Measurements from ENCODE around the gene KIAA1958. TPM values are rescaled to one million over a fixed set of nuclear protein-coding genes. Genes with fewer than 3 reads are reported as not detected.

Gene KIAA1958
- total and polyA plus RNA-seq, 2 donors (not counting 1 experiment from before 2014, with no cell fraction given): 2.4 to 15.3 TPM

GRCh38 chr9:112700085-112700484 is 213.5 kb downstream of the KIAA1958 start:
- CTCF ChIA-PET: no interaction called here
- peaks cover 21% of the 10 kb centered on the region for H3K79me2 ChIP-seq (ENCODE audit: control insufficient read depth, insufficient read depth, low read length)

GRCh38 chr9:112703304-112703703 is 216.7 kb downstream of the KIAA1958 start:
- no peaks in the 10 kb centered on the region for H3K9me3 Mint-ChIP-seq (ENCODE audit: insufficient read depth)
- no peaks in the 10 kb centered on the region for H3K9me3 ChIP-seq (ENCODE audit: control extremely low read depth in 1 of 3, control insufficient read depth in 2 of 3, insufficient read depth in 1 of 3, low read length in 2 of 3)
- TF ChIP-seq CTCF (IDR thresholded peaks at IDR 0.05): no peak
- TF ChIP-seq EZH2 (IDR thresholded peaks at IDR 0.05; ENCODE audit: borderline replicate concordance, insufficient read depth, low read depth, low read length, poor library complexity, severe bottlenecking): no peak
- 100% methylated on average over 1 of the region's 2 CpGs for WGBS (ENCODE audit: insufficient coverage)
- H3K4me2 ChIP-seq (replicated peaks; ENCODE audit: low read depth, low read length, poor library complexity, severe bottlenecking): no peak overlapping the region
- H3K36me3 ChIP-seq (replicated peaks in 1 of 2; ENCODE audit: control extremely low read depth in 1 of 2, control insufficient read depth in 1 of 2, extremely low read depth in 1 of 2, insufficient read depth in 2 of 2, low read length in 1 of 2): peaks cover 9 to 15% of the 10 kb centered on the region in 2 experiments
- no peaks in the 10 kb centered on the region for H3K27me3 ChIP-seq (replicated peaks in 1 of 4; ENCODE audit: control extremely low read depth in 1 of 4, control insufficient read depth in 3 of 4, insufficient read depth in 4 of 4, low read length in 3 of 4)
- no peak overlapping the region for H3K27ac ChIP-seq (ENCODE audit: low read length in 2 of 2)
- H3K79me2 ChIP-seq (ENCODE audit: control insufficient read depth, insufficient read depth, low read length): peaks cover 23% of the 10 kb centered on the region
- no peaks in the 10 kb centered on the region for H3K27me3 Mint-ChIP-seq
- no peak overlapping the region for H2AFZ ChIP-seq (ENCODE audit: insufficient read depth, low read depth, low read length, poor library complexity, severe bottlenecking)
- peaks cover 10% of the 10 kb centered on the region for H3K4me1 Mint-ChIP-seq
- peaks cover 10% of the 10 kb centered on the region for H4K20me1 ChIP-seq (ENCODE audit: control insufficient read depth, insufficient read depth, low read length, poor library complexity, severe bottlenecking)
- H3K9ac ChIP-seq (ENCODE audit: low read length): no peak overlapping the region
- no peak overlapping the region for H3K4me3 ChIP-seq (ENCODE audit: control extremely low read depth in 1 of 5, extremely low read depth in 1 of 5, insufficient read depth in 1 of 5, low read depth in 2 of 5, low read length in 4 of 5)
- no peak overlapping the region for H3K4me3 Mint-ChIP-seq
- no peak overlapping the region for H3K27ac Mint-ChIP-seq
- ChIA-PET POLR2A (no interaction called here), CTCF (no interaction called here)
- ATAC-seq (ENCODE audit: low read depth) (no peak), DNase-seq (no peak)
- intact Hi-C loops (cut with micrococcal nuclease): no loop called here
- no peaks in the 10 kb centered on the region for H3K4me1 ChIP-seq (ENCODE audit: control insufficient read depth in 2 of 2, insufficient read depth in 2 of 2, low read length in 2 of 2)

More at GRCh38 chr9:112700085-112700484, 213.5 kb downstream of the KIAA1958 start:
- H4K20me1 ChIP-seq (ENCODE audit: control insufficient read depth, insufficient read depth, low read length, poor library complexity, severe bottlenecking): peaks cover 10% of the 10 kb centered on the region
- no peak overlapping the region for H3K27ac Mint-ChIP-seq
- H3K4me1 Mint-ChIP-seq: peaks cover 2% of the 10 kb centered on the region
- DNase-seq: no peak
- H3K4me3 ChIP-seq (ENCODE audit: control extremely low read depth in 1 of 5, extremely low read depth in 1 of 5, insufficient read depth in 1 of 5, low read depth in 2 of 5, low read length in 4 of 5): no peak overlapping the region
- intact Hi-C loops (cut with micrococcal nuclease): no loop called here
- H3K4me3 Mint-ChIP-seq: no peak overlapping the region
- H3K27ac ChIP-seq (ENCODE audit: low read length in 2 of 2): no peak overlapping the region
- no peak overlapping the region for H2AFZ ChIP-seq (ENCODE audit: insufficient read depth, low read depth, low read length, poor library complexity, severe bottlenecking)
- no peaks in the 10 kb centered on the region for H3K9me3 ChIP-seq (ENCODE audit: control extremely low read depth in 1 of 3, control insufficient read depth in 2 of 3, insufficient read depth in 1 of 3, low read length in 2 of 3)
- no peak for ATAC-seq (ENCODE audit: low read depth)
- H3K27me3 Mint-ChIP-seq: no peaks in the 10 kb centered on the region
- no peak overlapping the region for H3K9ac ChIP-seq (ENCODE audit: low read length)
- no peak for TF ChIP-seq CTCF (IDR thresholded peaks at IDR 0.05)
- TF ChIP-seq EZH2 (IDR thresholded peaks at IDR 0.05; ENCODE audit: borderline replicate concordance, insufficient read depth, low read depth, low read length, poor library complexity, severe bottlenecking): no peak
- H3K27me3 ChIP-seq (replicated peaks in 1 of 4; ENCODE audit: control extremely low read depth in 1 of 4, control insufficient read depth in 3 of 4, insufficient read depth in 4 of 4, low read length in 3 of 4): no peaks in the 10 kb centered on the region
- POLR2A ChIA-PET: no interaction called here
- H3K4me2 ChIP-seq (replicated peaks; ENCODE audit: low read depth, low read length, poor library complexity, severe bottlenecking): no peak overlapping the region
- peaks cover 9 to 21% of the 10 kb centered on the region in 2 experiments for H3K36me3 ChIP-seq (replicated peaks in 1 of 2; ENCODE audit: control extremely low read depth in 1 of 2, control insufficient read depth in 1 of 2, extremely low read depth in 1 of 2, insufficient read depth in 2 of 2, low read length in 1 of 2)
- no peaks in the 10 kb centered on the region for H3K4me1 ChIP-seq (ENCODE audit: control insufficient read depth in 2 of 2, insufficient read depth in 2 of 2, low read length in 2 of 2)
- no peaks in the 10 kb centered on the region for H3K9me3 Mint-ChIP-seq (ENCODE audit: insufficient read depth)
